NCI-H748 (cell line): ENCODE data around the gene CDH4.

Experiments used
- DNase-seq: peaks from one replicate; lab custom pipeline; 2025; ENCODE audit not compliant: unreplicated experiment; lab: John Stamatoyannopoulos, UW

CDH4 gene

DNA sequence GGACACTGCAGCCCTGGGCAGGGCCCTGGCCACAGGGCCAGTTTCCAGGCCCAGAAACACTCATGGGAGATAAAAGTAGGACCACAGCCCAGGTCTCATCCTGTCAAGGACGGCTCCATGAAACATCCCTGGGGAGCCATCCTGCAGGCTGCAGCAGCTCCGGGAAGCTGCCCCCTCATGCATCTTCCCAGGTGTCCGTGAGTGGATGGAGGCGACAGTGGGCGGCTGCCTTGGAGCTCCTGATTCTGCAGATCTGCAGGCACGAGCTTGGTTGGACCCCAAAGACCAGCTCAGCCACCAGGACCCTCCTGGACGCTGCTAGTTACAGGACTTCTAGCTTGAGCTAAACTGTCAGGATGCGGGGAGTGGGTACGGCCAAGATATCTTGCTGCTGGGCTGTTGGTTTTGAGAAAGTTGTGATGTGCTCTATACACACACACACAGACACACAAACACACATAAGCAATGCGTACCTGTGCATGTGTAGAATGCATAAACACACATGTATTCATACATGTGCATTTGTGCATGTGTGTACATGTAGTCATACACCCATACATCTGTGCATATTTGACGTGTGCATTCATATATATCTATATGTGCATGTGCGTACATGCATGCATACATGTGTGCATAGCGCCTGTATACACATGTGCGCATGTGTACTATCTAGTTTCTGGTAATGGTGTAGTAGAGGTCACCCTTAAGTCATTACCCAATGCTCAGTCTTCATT lies 515.9 kb downstream of the CDH4 start:
- DNase-seq, result no peak

DNA sequence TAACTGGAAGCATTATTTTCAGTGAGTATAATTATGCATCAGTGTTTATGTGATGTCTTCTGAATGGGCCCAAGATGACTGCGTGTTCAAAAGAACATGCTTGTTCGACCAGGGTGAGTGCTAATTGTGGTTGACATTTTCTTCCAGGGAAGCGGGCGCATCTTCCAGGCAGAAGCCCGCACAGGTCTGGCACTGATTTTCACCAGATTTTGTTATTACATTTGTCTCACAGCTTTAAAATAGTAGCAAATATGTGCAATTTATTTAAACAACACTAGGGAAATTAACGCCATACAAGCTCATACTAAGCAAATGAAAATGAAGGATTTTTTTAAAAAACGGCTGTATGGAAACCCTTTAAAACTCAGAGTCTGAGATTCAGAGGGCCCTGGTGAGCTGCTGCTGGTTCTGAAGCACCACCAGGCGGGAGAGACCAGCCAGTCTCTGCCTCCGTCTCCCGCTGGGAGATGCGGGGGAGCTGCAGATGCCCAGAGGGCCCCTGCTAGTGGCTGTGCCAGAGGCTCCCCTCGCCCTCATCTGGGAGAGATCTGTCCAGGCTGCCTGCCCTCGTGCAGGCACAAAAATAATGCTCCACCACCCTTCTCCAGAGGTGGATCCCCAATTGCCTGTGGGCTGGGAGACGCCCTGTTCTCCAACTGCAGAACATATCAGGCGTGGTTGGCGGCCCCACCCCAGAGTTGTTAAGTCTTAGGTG lies 516.7 kb downstream of the CDH4 start:
- DNase-seq, result no peak

DNA sequence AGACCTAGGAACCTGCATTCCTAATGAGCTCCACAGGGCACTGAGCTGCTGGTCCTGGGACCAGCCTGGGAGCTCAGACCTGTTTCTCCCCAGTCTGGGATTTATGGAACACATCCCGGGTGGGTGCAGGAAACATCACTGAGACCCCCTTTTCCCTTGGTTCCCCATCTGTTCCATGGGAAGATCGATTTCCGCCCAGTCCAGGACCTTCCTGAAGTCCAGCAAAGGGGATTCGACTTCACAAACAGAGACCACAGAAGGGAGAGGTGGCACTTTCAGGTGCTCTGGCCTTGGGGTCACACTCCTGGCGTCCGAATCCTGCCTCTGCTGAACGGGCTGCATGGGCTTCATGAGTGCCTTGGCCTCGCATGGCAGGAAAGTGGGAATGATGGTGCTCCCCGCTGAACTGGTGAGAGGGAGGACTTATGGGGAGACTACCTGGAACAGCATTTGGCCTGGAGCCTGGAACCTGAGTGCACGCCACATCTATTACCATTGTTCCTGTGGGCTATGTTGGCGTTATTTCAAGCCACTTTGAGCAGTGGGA lies 517.3 kb downstream of the CDH4 start:
- DNase-seq, result no peak

DNA sequence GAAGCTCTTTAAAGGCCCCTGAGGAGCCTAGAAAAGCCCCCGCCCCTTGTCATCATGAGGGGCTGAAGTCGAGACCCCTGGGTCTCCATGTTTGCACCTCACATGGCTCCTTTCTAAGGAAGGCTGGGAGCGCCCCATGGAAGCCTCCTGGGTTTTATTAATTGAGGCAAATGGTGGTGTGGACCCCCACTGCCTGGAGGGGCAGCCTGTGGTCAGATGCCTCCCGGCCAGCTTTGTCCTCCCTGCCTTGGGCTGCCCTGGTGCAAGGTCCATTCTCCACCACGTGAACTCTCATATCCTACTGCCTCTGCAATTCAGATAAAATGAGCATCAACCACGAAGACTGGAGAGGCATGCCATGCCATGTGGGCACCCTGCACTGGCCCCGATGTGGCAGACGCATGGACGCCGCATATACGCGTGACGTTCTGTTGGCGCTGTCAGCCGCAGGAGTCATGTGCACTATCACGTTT lies 518.1 kb downstream of the CDH4 start:
- DNase-seq, result no peak

DNA sequence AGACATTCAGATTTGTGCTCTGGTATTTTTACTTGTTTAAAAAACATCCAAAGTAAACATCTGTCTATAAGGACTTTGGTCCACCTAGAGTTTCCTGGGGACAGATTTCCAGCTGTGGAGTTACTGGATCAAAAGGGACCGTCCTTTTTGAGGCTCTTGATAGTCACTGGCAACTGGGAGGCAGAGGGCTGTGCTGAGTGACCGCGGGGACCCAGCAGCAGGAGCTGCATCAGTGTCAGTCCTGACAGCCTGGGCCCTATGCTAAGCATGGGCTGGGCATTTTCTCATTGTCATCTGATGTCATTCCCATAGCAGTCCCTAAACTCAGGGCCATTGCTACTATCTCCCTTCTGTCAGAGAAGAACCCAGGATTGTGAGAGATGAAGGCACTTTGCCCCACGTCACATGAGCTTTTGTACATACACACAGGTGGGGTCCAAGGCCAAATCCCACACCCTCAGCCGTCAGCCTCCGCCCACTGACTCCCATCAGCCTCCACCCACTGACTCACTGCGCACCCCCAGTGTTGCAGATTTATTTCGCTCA lies 519.8 kb downstream of the CDH4 start:
- DNase-seq, result no peak

DNA sequence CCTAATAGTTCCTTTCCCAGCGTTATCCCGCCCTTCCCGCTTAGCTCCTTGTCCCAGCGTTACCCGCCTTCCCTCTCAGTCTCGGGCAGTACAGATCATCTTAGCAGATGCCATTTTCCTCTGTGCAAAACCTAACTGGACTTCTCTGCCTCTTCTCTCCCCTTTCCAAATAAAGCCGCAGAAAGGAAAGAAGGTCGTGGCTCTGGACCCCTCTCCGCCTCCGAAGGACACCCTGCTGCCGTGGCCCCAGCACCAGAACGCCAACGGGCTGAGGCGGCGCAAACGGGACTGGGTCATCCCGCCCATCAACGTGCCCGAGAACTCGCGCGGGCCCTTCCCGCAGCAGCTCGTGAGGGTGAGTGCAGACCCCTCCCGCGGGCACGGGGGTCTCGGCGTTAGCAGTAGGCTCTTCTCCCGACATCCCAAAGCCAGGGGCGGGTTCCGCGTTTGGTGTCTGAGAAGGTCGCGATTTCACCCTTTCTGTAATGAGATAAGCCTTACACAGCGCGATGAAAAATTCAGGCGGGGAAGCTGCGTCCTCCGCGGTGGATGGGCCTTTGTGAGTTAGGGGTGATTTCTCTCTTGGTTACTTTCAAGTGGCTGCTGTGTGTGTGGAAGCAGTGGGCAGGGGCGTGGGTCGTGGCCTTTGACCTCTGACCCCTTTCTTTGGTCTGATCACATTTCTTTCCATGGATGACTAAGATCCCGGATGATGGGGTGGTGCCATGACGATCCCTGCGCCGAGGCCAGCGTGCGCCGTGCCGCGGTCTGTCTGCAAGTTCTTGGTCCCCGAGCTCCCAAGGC lies 521.0 kb downstream of the CDH4 start:
- DNase-seq, result no peak

DNA sequence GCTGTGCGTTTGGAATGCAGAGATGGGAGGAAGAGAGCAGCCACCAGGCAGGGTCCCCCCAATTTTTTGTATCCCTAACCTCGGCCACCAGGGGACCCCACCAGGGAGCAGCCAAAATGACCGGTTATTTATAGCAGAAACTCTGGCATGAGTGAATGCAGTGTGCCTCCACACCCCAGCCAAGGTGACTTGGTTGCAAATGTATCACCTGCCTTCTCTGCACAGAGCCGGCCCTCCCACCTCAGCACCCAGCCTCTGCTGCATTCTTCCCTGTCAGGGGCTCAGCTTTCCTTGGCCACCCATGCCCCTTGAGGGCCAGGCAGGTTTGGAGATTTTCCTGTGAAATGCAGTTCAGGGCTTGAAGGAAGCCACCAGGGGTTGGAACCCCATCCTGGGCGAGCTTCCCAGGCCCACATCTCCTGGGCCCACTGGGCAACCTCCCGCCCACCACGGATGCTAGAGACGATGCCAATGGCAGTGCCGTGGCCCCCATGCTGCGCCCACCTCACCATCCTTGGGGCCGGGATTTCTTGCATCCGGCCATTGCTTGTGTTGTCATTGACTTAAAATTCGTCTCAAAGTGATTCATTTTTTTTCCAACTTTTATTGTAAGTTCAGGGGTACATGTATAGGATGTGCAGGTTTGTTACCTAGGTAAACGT lies 522.0 kb downstream of the CDH4 start:
- DNase-seq, result no peak

DNA sequence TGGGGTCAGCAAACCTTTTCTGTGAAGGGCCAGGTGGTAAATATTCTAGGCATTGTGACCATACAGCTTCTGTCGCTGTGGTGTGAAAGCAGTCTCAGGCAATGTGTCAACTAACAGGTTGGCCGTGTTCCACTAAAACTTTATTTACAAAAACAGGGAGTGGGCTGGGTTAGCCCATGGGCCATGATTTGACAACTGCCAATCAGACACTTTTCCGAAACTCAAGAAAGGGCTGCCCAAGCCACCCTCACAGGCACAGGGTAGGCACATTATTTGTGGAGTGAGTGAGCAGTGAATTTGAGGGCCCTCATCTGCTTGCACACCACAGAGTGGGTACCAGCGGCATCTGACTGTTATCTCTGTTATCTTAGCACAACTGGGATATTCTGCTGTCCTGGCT lies 523.4 kb downstream of the CDH4 start:
- no peak for DNase-seq

DNA sequence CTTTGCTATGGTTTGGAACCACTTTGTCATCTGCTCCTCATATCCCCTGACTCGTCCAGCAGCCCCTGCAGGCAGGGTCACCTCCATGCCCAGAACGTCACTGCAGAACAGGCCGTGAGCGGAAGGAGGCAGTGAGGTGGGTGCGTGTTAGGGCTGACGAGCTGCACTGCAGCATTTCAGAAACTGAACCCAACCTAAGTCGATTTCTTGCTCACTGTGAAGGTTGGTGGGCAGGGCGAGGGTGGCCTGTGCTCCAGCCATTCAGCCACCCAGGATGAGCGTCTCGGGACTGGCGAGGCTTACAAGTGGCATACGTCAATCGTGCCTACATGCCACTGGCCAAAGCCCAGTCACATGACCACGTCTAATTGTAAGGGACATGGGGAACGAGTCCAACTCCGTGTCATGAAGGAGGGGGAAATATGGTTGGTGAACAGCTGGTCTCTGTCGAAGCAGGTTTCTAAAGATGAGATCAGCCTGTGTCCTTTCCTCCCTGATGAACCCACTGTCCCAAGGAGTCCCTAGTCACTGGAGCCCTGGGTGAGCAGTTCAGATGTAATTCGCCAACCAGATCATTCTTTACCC lies 524.5 kb downstream of the CDH4 start:
- DNase-seq, result peak; percentile 10

DNA sequence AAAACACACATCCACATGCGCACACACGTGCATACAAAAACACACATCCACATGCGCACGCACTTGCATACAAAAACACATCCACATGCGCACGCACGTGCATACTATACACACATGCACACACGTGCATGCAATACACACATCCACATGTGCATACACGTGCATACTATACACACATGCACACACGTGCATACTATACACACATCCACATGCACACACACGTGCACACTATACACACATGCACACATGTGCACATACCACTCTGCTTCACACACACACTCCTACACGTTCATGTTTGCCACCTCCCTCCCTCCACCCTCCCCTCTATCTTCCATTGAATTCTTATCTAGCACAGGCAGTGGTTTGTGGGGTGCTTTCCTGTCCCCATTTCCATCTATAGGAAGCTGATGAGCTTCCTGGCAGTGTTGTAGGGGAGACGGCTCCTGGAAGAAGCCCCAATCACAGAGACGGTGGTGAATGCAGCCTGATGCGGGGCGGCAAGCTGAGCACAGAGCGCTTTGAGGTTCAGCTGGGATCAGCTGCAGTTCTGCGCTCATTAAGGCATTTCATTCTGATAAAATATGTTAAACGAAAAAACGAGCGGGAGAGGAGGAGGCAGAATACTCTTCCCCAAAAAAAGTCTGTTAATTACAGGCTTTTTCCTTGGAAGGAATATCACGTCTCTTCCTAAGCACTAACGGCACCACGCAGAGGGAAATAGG lies 525.9 kb downstream of the CDH4 start:
- DNase-seq, result no peak

DNA sequence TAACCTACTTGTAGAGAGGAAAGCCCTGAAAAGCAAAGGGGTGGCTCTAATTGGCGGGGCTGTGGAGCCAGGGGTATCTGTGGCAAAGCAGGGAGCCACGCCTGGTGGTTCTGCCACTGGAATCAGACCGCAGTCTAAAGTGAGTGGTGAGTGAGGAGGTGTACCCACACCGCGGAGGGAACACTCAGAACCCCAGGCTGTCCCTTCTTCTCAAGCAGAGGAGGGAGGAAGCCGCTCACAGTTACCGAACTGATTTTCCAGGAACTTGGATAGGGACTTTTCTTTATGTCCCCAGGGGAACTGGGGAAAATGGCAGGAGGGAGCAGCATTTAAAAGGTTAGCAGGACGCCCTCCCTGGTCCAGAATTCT lies 526.4 kb downstream of the CDH4 start:
- no peak for DNase-seq

DNA sequence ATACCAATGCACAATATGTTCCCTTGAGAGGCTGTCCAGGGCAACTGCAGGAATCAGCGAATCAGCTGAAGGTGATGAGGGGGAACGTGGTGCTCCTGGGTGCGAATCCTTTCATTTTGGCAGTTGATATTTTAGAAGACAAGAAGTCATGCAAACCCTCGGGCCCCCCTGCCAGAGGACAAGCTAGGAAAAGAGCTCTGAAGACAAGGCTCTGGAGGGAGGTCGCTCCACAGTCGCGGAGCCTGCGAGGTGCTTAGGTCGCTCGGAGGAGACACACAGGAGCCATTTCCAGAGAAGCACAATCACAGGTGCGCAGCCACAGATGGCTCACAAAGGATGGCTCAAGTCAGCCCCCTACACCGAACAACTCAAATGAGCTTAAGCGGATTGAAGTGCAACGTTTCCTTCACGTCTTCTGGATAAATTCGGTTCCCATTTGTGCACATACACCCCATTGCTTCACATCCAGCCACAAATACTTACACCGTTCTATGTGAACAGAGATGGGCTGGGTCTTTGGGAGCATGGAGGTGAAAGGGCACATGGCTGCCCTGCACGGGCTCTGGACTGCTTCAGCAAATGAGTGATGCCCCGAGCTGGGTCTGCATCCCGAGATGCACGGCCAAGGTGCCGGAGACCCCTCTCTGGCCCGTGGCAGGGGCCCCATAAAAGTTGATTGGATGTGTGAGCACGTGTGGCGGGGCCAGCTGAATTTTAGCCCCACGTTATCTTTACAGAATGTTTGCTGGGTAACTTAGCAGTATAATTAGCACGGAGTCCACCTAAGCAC lies 527.3 kb downstream of the CDH4 start:
- DNase-seq, result no peak

DNA sequence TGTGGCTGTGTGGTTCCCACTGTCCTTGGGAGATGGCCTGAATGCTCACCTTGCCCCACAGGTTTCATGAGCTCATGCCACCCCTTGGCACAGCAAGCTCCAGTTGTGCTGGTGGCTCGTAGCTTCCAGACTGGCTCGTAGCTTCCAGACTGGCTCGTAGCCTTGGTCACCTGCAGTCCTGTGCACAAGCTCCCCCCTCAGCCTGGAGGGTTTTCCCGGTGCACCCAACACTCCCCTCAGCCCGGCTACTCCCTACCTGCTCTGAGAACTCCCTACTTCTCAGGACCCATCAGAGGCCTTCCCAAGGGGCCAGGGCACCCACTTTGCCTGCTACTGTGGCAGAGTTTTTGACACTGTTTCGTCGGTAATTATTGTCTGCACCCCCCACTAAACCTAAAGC lies 528.0 kb downstream of the CDH4 start:
- DNase-seq, result no peak

DNA sequence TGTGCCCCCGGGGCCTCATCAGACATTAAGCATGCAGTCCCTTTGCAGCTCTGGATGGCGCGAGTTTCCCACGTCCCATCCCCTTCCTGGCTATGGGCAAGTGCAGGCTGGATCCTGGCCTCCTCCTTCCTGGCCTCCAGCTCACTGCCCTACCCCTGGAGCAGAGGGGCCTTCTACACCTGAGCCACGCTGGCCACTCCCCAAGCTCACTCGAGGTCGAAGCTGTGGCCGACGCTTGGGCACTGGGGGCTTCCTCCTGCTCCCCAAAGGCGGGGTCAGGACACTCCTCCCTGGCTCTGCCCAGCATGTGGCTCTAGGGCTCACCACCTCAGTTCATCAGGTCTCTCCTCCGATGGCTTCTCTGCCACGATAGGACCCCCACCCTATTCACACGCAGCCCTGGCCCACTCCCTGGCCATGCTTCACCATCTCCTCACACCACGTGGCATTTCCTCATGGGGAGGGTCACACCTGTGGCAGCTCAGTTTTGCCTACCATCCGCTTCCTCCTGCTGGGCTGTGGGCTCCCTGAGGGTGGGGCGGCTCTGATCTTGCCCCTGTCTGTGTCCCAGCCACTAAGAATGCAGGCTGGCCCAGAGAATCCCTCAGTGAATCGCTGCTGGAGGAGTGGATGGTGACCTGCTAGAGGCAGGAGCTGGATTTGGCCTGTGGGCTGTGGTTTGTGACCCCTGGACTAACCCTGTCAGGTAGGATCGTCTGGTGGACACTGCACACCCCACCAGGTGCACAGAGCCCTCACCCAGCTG lies 532.9 kb downstream of the CDH4 start:
- no peak for DNase-seq

DNA sequence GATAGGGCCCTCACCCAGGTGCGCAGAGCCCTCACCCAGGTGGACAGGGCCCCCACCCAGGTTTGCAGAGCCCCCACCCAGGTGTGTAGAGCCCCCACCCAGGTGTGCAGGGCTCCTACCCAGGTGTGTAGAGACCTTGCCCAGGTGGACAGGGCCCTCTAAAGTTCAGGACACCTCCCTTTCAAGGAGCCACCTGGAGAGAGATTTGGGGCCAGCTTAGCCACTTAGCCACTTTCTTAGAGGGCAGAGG lies 533.4 kb downstream of the CDH4 start:
- DNase-seq, result no peak

DNA sequence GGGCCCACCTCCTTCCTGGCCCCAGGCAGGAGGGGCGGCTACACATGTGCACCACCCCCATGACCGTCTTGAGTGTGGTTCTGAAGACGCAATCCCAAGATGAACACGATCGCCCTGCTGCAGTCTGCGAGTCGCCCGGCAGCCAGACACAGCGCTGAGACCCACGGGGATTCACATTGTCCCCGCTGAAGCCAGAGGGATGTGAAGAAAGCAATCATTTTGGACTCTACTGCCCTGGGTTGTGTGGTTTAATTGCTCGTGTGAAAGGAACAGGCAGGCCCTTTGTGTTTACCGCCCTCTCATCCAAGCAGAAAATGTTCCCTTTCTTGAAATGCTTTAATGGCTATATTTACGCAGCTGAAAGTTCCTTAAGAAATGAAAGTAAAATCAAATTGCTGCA lies 534.2 kb downstream of the CDH4 start:
- DNase-seq, result peak; percentile 8

DNA sequence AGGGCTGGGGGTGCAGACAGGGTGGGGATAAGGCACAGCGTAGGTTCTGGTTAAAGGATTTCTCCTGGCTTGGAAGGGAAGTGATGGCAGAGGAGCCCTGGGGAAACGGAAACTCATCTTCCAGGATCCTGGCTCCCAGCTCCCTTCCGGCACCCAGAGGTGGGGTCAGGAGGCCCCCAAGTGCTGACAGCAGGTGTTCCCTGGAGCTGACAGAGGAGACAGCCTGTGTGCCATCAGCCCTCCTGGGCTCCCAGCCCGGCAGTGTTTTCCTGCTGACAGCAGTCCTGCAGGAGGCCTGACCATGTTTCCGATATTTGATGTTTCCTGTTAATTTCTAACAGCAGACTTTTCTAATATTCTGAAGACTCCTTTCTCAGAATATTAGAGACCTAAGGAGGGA lies 536.3 kb downstream of the CDH4 start:
- DNase-seq, result no peak

DNA sequence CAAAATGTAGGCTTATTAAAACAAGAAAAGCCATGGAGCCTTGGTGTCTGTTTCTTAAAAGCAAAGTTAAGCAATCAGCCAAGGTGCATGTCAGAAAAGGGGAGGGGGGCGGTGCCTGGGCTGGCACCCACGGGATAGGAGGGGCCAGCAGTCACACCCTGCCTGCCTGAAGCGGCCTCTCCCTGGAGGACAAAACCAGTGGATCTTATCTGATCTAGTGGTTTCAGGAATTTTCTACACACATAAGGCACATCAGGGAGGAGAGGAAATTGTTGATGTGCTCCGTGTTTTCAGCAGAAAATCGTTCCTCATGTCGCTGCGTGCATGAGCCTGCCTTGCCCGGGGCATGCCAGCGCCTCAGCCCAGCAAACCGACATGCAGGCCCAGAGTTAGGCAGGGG lies 537.3 kb downstream of the CDH4 start:
- no peak for DNase-seq
